GM18507 (cell line): ENCODE measurements around the gene RRP1.

Experiments
- DNase-seq: peaks from one replicate; pipeline ENCODE4 v3.0.0; 2011; ENCODE audit warnings: low read depth; ENCODE audit not compliant: insufficient read length; ENCODE audit errors: extremely low spot score
- FAIRE-seq: peaks from 2 replicates; lab custom pipeline; 2011; peaks lifted over from hg19 to GRCh38; lab: Jason Lieb, UNC

The RRP1 gene

DNA sequence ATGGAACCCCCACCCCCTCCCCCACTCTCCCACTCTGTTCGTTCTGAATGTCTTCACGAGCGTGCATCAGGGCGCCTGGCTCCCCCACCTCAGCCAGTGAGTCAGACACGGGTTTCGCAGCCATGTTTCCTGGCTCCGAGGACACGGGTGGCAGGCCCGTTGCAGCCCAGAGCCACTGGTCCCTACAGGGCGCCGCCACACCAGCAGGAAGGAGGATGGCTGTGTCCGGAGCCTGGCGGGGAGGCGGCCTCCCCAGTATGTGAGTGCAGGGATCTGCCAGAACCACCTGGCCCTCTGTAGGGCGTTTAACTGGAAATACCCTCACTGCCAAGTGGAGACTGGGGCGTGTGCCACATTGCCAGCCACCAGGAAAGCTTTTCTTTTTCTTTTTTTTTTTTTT, 31.8 kb upstream of the RRP1 start:
- DNase-seq (no peak), FAIRE-seq (no peak)

- FAIRE-seq (no peak), DNase-seq (no peak)
Observed at GRCh38 chr21:43758111-43758641, 31.2 kb upstream of the RRP1 start.

DNA sequence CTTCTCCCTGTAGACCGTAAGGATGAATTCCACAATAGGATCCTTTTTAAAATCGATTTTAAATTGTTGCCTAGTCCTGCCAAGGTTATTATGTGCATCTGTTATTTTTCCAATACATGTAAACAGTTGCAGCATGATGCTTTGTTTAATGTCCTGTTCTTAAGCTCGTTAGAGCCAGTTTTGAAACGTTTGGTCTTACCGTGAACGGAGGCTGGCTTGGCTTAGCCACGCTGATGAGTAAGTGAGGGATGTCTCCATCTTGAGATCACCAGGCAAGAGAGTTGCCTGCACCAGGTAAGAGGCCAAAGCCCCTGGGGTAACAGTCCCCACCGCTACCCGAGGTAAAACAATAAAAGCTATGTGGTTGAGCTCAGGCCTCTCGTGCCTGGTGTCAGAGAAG, 30.6 kb upstream of the RRP1 start:
- FAIRE-seq: no peak

DNA sequence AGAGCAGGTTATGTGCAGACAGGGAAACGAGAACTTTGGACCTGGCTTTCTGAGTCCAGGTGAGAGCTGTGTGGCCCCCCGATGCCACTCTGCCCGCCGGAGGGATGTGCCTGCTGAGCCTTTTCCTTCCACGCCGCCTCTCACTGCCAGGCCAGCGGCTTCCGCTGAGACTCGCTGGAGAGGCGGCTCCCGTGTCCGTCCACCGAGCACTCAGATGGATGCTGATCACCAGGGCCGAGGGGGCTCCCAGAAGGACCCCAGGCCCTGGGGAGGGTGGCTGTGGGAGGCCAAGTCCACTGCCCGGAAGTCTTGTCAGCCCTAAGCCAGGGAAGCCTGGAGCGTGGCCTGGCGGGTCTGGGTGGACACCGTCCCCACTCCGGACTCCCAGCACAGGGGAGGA, 29.7 kb upstream of the RRP1 start:
- FAIRE-seq: no peak
- no peak for DNase-seq

More for the DNA sequence above, 30.6 kb upstream of the RRP1 start:
- DNase-seq: no peak

GRCh38 chr21:43760391-43760958, 28.9 kb upstream of the RRP1 start:
- DNase-seq: no peak
- no peak for FAIRE-seq

DNA sequence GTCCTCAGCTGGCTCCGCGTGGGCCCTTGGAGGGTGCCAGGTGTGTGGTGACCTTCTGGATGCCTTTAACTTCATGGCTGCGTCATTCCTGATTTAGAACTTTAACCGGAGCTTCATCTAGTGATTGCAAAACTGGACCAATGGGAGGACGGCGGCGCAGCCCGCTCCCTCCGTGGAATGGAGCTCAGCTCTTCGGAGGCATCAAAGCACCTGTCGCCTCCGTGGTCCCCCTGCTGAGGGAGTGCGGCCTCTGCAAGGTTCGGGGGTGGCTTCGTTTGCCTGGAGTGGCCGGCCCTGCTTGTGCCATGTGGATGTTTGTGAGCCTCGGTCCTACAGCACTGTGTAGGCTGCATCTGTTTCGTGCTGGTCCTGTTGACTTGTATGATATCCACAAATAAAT, 27.5 kb upstream of the RRP1 start:
- DNase-seq (no peak), FAIRE-seq (no peak)

DNA sequence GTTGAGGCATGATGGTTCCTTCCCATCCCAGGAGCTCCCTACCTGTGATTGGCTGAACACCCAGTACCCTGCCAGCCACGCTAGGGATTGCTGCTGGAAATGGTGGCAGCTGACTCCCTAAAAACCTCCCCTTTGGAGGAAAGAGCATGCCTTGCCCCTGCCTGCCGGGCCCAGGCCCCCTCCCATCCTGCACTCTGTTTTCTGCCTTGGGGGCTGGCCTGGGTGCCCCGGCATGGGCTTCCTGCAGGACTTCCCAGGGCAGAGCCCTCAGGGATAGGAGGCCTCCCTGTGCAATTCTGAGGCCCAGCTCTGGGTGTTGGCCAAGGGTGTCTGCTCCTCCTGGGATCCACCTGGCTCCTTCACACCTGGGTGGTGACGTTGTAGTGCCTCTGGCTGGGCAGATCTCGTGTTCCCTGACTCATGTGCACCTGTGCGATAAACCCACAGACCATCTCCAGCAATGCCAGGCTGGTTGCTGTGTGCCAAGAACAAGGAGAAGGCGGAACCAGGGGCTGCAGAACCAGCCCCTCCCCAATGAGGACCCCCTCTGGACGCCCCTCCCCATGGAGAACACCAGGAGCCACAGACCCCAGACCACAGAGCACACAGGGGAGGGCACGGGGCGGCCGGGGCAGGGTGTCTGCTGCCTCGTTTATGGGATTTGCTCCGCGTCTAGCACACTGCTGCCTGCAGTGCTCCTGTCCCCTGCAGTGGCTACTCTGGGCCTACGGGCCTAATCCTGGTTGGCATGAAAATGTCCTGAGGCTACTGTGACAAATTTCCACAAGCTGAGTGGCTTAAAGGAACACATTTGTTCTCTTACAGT, 26.9 kb upstream of the RRP1 start:
- DNase-seq: no peak
- no peak for FAIRE-seq

- no peak for FAIRE-seq
- no peak for DNase-seq
Observed at GRCh38 chr21:43763901-43764523, 25.4 kb upstream of the RRP1 start.

GRCh38 chr21:43764576-43765495, 24.5 kb upstream of the RRP1 start:
- no peak for DNase-seq
- no peak for FAIRE-seq

DNA sequence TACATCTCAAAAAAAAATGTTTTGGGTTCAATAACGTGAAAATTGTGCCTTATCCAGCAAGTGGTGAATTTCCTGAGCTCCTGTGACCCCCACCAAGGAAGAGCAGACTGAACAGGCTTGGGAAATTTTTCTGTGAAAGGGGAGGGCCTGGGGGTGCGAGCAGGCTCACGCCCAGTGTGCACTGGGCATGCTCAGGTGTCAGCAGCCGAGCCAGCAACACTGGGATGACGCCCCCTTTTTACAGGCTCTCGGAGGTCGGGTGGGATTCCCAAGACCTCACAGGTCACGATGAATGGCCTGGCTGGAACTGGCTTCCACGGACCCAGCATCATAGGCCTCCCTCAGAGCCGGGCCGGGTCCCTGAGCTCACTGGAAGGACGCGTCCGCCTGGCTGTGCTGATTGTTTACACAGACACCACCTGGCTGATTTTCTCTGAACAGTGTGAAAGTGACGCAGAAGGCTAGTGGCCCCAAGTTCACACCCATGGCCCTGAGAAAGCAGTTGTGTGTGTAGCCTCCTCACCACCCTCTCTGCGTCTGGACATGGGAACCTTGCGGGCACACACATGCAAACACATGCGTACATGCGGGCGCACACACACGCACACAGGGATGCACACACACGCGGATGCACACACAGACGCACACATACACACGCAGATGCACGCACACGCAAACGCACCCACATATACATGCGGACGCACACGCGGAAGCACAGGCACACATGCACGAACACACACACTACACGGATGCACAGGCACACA, 22.5 kb upstream of the RRP1 start:
- DNase-seq (no peak), FAIRE-seq (no peak)

DNA sequence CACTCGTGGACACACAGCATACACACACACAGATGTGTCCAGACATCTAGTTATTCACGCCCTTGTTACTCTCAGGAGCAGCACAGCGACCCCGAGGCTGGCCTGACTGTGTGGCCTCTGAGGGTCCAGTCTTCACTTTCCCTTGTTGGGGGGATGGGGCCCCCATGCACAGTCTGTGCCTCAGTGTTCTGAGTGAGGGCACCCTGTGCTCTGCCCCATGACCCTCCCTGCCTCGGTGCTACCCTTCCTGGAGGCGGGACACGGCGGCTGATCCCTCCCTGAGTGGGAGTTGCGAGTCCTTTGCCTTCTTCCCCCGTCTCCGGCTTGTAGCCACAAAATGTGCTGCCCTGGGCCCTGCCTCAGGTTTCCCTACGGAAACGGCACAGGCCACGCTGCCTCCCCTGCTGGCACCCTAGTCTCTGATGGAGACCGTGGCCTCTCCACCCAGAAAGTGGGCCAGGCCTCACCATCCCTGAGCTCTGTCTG, 21.8 kb upstream of the RRP1 start:
- DNase-seq (no peak), FAIRE-seq (no peak)

GRCh38 chr21:43767984-43768867, 21.2 kb upstream of the RRP1 start:
- DNase-seq: no peak
- no peak for FAIRE-seq

GRCh38 chr21:43768868-43769167, 20.6 kb upstream of the RRP1 start:
- no peak for FAIRE-seq
- no peak for DNase-seq

GRCh38 chr21:43769325-43769958, 19.9 kb upstream of the RRP1 start:
- no peak for FAIRE-seq
- DNase-seq: no peak

GRCh38 chr21:43770066-43770655, 19.2 kb upstream of the RRP1 start:
- no peak for FAIRE-seq
- no peak for DNase-seq

- DNase-seq (no peak), FAIRE-seq (no peak)
Observed at GRCh38 chr21:43771199-43771675, 18.1 kb upstream of the RRP1 start.
